Measurements from ENCODE around the gene SCCPDH. TPM values are rescaled to one million over a fixed set of nuclear protein-coding genes. Genes with fewer than 3 reads are reported as not detected.

Gene SCCPDH
- polyA plus RNA-seq, 1 of the 3 experiments (the other 2 are of a cell fraction), result 32.2 TPM

DNA sequence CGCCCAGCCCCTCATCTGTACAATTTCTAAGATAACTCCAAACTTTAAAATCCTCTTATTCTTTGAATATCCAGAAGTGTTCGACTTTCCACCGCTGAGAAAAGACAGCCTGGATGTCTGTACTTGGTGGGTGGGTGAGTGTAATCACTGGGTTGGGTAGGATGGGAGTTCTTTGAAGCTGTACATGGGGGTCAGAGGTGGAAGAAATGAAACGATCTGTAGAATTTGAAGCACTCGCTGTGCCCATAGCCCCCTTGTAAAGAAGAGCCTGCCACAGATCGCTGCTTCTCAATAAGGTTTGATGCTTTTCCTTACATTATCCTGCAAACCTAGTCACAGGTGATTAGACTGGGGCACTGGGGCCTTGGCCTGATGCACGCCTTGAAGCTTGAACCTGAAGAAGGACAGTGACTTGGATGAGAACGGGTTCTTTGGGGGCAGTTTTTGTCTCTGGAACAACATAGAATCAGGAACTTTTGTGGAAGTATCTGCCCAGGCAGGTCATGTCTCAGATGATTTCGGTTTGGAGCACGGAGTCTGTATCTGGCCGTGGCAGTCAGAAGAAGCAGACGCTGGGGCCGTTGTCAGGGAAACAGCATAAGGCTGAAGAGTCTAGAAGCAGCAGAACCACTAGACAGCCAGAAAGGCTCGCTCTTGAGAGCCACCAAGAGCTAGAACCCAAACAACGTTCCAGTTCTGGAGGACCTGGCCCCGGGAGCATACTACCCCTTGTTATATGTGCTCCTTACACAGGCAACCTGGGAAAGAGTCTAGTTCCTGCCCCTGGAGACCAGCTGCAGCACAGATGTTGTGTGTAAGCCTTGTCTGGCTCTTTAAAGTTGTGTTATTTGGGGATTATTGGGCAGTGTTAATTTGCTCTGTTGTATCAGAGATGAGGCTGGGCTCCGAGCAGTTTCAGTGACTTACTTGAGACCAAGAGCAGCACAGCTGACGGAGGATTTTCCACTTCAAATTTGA is 45.1 kb upstream of the SCCPDH start:
- no peak overlapping the region for H2AFZ ChIP-seq (ENCODE audit: low read depth)
- no peaks in the 10 kb centered on the region for H3K9me2 ChIP-seq
- TF ChIP-seq, protein P1, sequence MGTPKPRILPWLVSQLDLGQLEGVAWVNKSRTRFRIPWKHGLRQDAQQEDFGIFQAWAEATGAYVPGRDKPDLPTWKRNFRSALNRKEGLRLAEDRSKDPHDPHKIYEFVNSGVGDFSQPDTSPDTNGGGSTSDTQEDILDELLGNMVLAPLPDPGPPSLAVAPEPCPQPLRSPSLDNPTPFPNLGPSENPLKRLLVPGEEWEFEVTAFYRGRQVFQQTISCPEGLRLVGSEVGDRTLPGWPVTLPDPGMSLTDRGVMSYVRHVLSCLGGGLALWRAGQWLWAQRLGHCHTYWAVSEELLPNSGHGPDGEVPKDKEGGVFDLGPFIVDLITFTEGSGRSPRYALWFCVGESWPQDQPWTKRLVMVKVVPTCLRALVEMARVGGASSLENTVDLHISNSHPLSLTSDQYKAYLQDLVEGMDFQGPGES (IDR thresholded peaks at IDR 0.05; ENCODE audit: low read depth, low read length), result no peak
- no peak for TF ChIP-seq MEF2A (IDR thresholded peaks at IDR 0.05; ENCODE audit: borderline replicate concordance, low read depth)
- TF ChIP-seq NRF1 (IDR thresholded peaks at IDR 0.05; ENCODE audit: low read depth, low read length), result no peak
- TF ChIP-seq, protein P2, sequence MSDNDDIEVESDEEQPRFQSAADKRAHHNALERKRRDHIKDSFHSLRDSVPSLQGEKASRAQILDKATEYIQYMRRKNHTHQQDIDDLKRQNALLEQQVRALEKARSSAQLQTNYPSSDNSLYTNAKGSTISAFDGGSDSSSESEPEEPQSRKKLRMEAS (IDR thresholded peaks at IDR 0.05; ENCODE audit: low read depth), result no peak
- 92% methylated on average over 16 of the region's 18 CpGs for whole genome bisulfite sequencing (ENCODE audit: low lambda C conversion rate)
- no peak overlapping the region for H3K27ac ChIP-seq (ENCODE audit: low read depth in 2 of 2, low read length in 1 of 2)
- no peaks in the 10 kb centered on the region for H3K79me2 ChIP-seq (ENCODE audit: insufficient read depth)
- no peaks in the 10 kb centered on the region for H3K27me3 ChIP-seq (ENCODE audit: insufficient read depth)
- H3K36me3 ChIP-seq (replicated peaks in 1 of 2; ENCODE audit: control insufficient read depth in 1 of 2, insufficient read depth in 2 of 2, low read length in 1 of 2), result no peaks in the 10 kb centered on the region
- H3K4me1 ChIP-seq (ENCODE audit: control insufficient read depth in 1 of 2, insufficient read depth in 2 of 2, low read depth in 1 of 2, low read length in 1 of 2), result peaks cover 0 to 32% of the 10 kb centered on the region in 2 experiments; a peak in 2 of 4 replicates
- no peaks in the 10 kb centered on the region for H3F3A ChIP-seq (replicated peaks; ENCODE audit: insufficient read depth)
- ChIA-PET POLR2A (no interaction called here), CTCF (interaction anchor here (0.6 to 7.2 kb wide), 4 partner anchors 11 to 187 kb away, joined by 3 to 44 read pairs (median 5); no protein-coding TSS in a partner anchor)
- no peak overlapping the region for H3K4me3 ChIP-seq (ENCODE audit: low read depth in 2 of 2, low read length in 1 of 2)
- H4K20me1 ChIP-seq (ENCODE audit: insufficient read depth), result no peaks in the 10 kb centered on the region
- DNase-seq, result no peak
- no peak overlapping the region for H3K4me2 ChIP-seq
- no peaks in the 10 kb centered on the region for H3K9me3 ChIP-seq
- H3K9ac ChIP-seq, result no peak overlapping the region

DNA sequence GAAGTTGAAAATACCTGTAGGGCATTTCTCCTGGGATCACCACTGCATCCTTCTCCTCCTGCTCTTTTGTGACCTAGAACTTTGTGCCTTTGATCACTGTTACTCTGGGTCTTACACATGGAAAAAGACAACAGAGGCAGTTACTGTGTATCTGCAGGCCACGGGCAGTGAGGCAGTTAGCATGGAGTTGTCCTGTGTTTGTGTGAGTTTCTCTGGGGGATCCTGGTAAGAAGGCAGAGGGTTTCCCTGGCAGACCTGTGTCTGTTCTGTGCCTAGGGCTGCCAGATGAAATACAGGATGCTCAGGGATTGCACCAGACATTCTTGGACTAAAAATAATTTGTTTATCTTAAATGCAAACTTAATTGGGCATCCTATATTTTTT is 44.4 kb upstream of the SCCPDH start:
- POLR2A ChIA-PET, result no interaction called here
- Histone ChIP-seq H3K9me2 (no peaks in the 10 kb centered on the region), H3K4me2 (no peak overlapping the region), H2AFZ (ENCODE audit: low read depth) (no peak overlapping the region), H3K36me3 (replicated peaks in 1 of 2; ENCODE audit: control insufficient read depth in 1 of 2, insufficient read depth in 2 of 2, low read length in 1 of 2) (no peaks in the 10 kb centered on the region), H4K20me1 (ENCODE audit: insufficient read depth) (no peaks in the 10 kb centered on the region), H3F3A (replicated peaks; ENCODE audit: insufficient read depth) (no peaks in the 10 kb centered on the region), H3K27me3 (ENCODE audit: insufficient read depth) (no peaks in the 10 kb centered on the region), H3K9me3 (no peaks in the 10 kb centered on the region), H3K79me2 (ENCODE audit: insufficient read depth) (no peaks in the 10 kb centered on the region), H3K4me3 (ENCODE audit: low read depth in 2 of 2, low read length in 1 of 2) (no peak overlapping the region), H3K9ac (no peak overlapping the region), H3K27ac (ENCODE audit: low read depth in 2 of 2, low read length in 1 of 2) (no peak overlapping the region), H3K4me1 (ENCODE audit: control insufficient read depth in 1 of 2, insufficient read depth in 2 of 2, low read depth in 1 of 2, low read length in 1 of 2) (peaks cover 0 to 32% of the 10 kb centered on the region in 2 experiments; a peak in 2 of 4 replicates)
- TF ChIP-seq TAF1 (IDR thresholded peaks at IDR 0.05; ENCODE audit: borderline replicate concordance, low read depth, low read length), result no peak
- TF ChIP-seq, protein P1 (IDR thresholded peaks at IDR 0.05; ENCODE audit: low read depth, low read length), result no peak
- TF ChIP-seq, protein P3, sequence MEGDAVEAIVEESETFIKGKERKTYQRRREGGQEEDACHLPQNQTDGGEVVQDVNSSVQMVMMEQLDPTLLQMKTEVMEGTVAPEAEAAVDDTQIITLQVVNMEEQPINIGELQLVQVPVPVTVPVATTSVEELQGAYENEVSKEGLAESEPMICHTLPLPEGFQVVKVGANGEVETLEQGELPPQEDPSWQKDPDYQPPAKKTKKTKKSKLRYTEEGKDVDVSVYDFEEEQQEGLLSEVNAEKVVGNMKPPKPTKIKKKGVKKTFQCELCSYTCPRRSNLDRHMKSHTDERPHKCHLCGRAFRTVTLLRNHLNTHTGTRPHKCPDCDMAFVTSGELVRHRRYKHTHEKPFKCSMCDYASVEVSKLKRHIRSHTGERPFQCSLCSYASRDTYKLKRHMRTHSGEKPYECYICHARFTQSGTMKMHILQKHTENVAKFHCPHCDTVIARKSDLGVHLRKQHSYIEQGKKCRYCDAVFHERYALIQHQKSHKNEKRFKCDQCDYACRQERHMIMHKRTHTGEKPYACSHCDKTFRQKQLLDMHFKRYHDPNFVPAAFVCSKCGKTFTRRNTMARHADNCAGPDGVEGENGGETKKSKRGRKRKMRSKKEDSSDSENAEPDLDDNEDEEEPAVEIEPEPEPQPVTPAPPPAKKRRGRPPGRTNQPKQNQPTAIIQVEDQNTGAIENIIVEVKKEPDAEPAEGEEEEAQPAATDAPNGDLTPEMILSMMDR (IDR thresholded peaks at IDR 0.05), result no peak
- peak; percentile 70; the same call in 1 of the 2 replicates for TF ChIP-seq RCOR1 (IDR thresholded peaks at IDR 0.05; ENCODE audit: low read length)
- no peak for TF ChIP-seq CHD2 (IDR thresholded peaks at IDR 0.05; ENCODE audit: low read length, partially characterized antibody)
- TF ChIP-seq, protein P4, sequence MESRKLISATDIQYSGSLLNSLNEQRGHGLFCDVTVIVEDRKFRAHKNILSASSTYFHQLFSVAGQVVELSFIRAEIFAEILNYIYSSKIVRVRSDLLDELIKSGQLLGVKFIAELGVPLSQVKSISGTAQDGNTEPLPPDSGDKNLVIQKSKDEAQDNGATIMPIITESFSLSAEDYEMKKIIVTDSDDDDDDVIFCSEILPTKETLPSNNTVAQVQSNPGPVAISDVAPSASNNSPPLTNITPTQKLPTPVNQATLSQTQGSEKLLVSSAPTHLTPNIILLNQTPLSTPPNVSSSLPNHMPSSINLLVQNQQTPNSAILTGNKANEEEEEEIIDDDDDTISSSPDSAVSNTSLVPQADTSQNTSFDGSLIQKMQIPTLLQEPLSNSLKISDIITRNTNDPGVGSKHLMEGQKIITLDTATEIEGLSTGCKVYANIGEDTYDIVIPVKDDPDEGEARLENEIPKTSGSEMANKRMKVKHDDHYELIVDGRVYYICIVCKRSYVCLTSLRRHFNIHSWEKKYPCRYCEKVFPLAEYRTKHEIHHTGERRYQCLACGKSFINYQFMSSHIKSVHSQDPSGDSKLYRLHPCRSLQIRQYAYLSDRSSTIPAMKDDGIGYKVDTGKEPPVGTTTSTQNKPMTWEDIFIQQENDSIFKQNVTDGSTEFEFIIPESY (IDR thresholded peaks at IDR 0.05; ENCODE audit: borderline replicate concordance, low read depth), result no peak
- TF ChIP-seq, protein P5, sequence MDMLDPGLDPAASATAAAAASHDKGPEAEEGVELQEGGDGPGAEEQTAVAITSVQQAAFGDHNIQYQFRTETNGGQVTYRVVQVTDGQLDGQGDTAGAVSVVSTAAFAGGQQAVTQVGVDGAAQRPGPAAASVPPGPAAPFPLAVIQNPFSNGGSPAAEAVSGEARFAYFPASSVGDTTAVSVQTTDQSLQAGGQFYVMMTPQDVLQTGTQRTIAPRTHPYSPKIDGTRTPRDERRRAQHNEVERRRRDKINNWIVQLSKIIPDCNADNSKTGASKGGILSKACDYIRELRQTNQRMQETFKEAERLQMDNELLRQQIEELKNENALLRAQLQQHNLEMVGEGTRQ (IDR thresholded peaks at IDR 0.05; ENCODE audit: borderline replicate concordance, low read depth, low read length), result no peak
- TF ChIP-seq JUND (IDR thresholded peaks at IDR 0.05), result no peak
- peak; percentile 47 for DNase-seq
- CTCF ChIA-PET, result interaction anchor here (0.6 to 7.2 kb wide), 4 partner anchors 11 to 188 kb away, joined by 3 to 44 read pairs (median 5); no protein-coding TSS in a partner anchor
- 43% methylated on average over 1 of the region's 1 CpG for WGBS (ENCODE audit: low lambda C conversion rate)
